ENCODE results near the gene PEDS1.
A peak's percentile ranks its signal among the peaks of the same experiment; 100 is the strongest.

The PEDS1 gene

GRCh38 chr20:50127587-50128519 is 25.7 kb downstream of the PEDS1 start:
- H3K4me3 Mint-ChIP-seq = no peak overlapping the region
- H3K27me3 Mint-ChIP-seq = no peaks in the 10 kb centered on the region
- ATAC-seq (ENCODE audit: low read depth) (no peak), DNase-seq (ENCODE audit: low spot score in 2 of 2) (no peak)
- H3K36me3 Mint-ChIP-seq = peaks cover 42% of the 10 kb centered on the region
- no peaks in the 10 kb centered on the region for H3K9me3 Mint-ChIP-seq
- H3K27ac Mint-ChIP-seq = no peak overlapping the region
- H3K4me1 Mint-ChIP-seq = peaks cover 4% of the 10 kb centered on the region

- Mint-ChIP-seq H3K36me3 (peaks cover 40% of the 10 kb centered on the region), H3K4me3 (no peak overlapping the region), H3K27me3 (no peaks in the 10 kb centered on the region), H3K27ac (no peak overlapping the region), H3K9me3 (no peaks in the 10 kb centered on the region), H3K4me1 (peaks cover 2% of the 10 kb centered on the region)
- DNase-seq (ENCODE audit: low spot score in 2 of 2) = no peak
- ATAC-seq (ENCODE audit: low read depth) = no peak
Measured at GRCh38 chr20:50126662-50127061, 26.9 kb downstream of the PEDS1 start.

GRCh38 chr20:50125279-50125678 is 28.2 kb downstream of the PEDS1 start:
- DNase-seq (ENCODE audit: low spot score in 2 of 2) = no peak
- H3K4me1 Mint-ChIP-seq = peaks cover 2% of the 10 kb centered on the region
- no peaks in the 10 kb centered on the region for H3K27me3 Mint-ChIP-seq
- H3K27ac Mint-ChIP-seq = no peak overlapping the region
- H3K4me3 Mint-ChIP-seq = no peak overlapping the region
- H3K36me3 Mint-ChIP-seq = peaks cover 36% of the 10 kb centered on the region
- H3K9me3 Mint-ChIP-seq = no peaks in the 10 kb centered on the region
- no peak for ATAC-seq (ENCODE audit: low read depth)

- Mint-ChIP-seq H3K9me3 (no peaks in the 10 kb centered on the region), H3K27ac (no peak overlapping the region), H3K4me1 (peaks cover 2% of the 10 kb centered on the region), H3K4me3 (no peak overlapping the region), H3K36me3 (peaks cover 33% of the 10 kb centered on the region), H3K27me3 (no peaks in the 10 kb centered on the region)
- ATAC-seq (ENCODE audit: low read depth) (no peak), DNase-seq (ENCODE audit: low spot score in 2 of 2) (no peak)
Measured at GRCh38 chr20:50124496-50124895, 29.0 kb downstream of the PEDS1 start.

GRCh38 chr20:50123418-50123817 is 30.1 kb downstream of the PEDS1 start:
- Mint-ChIP-seq H3K4me1 (peaks cover 2% of the 10 kb centered on the region), H3K27ac (peak overlapping the region; percentile 67), H3K9me3 (no peaks in the 10 kb centered on the region), H3K4me3 (no peak overlapping the region), H3K36me3 (peaks cover 30% of the 10 kb centered on the region), H3K27me3 (no peaks in the 10 kb centered on the region)
- DNase-seq (ENCODE audit: low spot score in 2 of 2) (no peak), ATAC-seq (ENCODE audit: low read depth) (no peak)

- DNase-seq (ENCODE audit: low spot score in 2 of 2) = no peak
- Mint-ChIP-seq H3K4me3 (no peak overlapping the region), H3K27me3 (no peaks in the 10 kb centered on the region), H3K4me1 (peaks cover 2% of the 10 kb centered on the region), H3K9me3 (no peaks in the 10 kb centered on the region), H3K36me3 (peaks cover 25% of the 10 kb centered on the region), H3K27ac (no peak overlapping the region)
- no peak for ATAC-seq (ENCODE audit: low read depth)
Measured at GRCh38 chr20:50122763-50123162, 30.8 kb downstream of the PEDS1 start.

GRCh38 chr20:50121858-50122271 is 31.7 kb downstream of the PEDS1 start:
- Mint-ChIP-seq H3K27me3 (no peaks in the 10 kb centered on the region), H3K4me3 (no peak overlapping the region), H3K27ac (no peak overlapping the region), H3K36me3 (peaks cover 19% of the 10 kb centered on the region), H3K4me1 (peaks cover 2% of the 10 kb centered on the region), H3K9me3 (no peaks in the 10 kb centered on the region)
- ATAC-seq (ENCODE audit: low read depth) (no peak), DNase-seq (ENCODE audit: low spot score in 2 of 2) (no peak)

- Mint-ChIP-seq H3K27me3 (no peaks in the 10 kb centered on the region), H3K36me3 (peaks cover 16% of the 10 kb centered on the region), H3K4me1 (peaks cover 5% of the 10 kb centered on the region), H3K9me3 (no peaks in the 10 kb centered on the region), H3K27ac (no peak overlapping the region), H3K4me3 (no peak overlapping the region)
- DNase-seq (ENCODE audit: low spot score in 2 of 2) = peak; percentile 44 to 45
- peak; percentile 82 for ATAC-seq (ENCODE audit: low read depth)
Measured at GRCh38 chr20:50120935-50121693, 32.4 kb downstream of the PEDS1 start.

GRCh38 chr20:50118203-50118602 is 35.3 kb downstream of the PEDS1 start:
- Mint-ChIP-seq H3K27me3 (no peaks in the 10 kb centered on the region), H3K36me3 (peaks cover 4% of the 10 kb centered on the region), H3K9me3 (no peaks in the 10 kb centered on the region), H3K4me1 (peaks cover 19% of the 10 kb centered on the region), H3K4me3 (no peak overlapping the region), H3K27ac (no peak overlapping the region)
- no peak for DNase-seq (ENCODE audit: low spot score in 2 of 2)
- ATAC-seq (ENCODE audit: low read depth) = no peak

- H3K27me3 Mint-ChIP-seq = no peaks in the 10 kb centered on the region
- H3K36me3 Mint-ChIP-seq = no peaks in the 10 kb centered on the region
- DNase-seq (ENCODE audit: low spot score in 2 of 2) (no peak), ATAC-seq (ENCODE audit: low read depth) (no peak)
- H3K4me3 Mint-ChIP-seq = peak overlapping the region; percentile 90
- H3K27ac Mint-ChIP-seq = peak overlapping the region; percentile 88
- H3K9me3 Mint-ChIP-seq = no peaks in the 10 kb centered on the region
- H3K4me1 Mint-ChIP-seq = peaks cover 32% of the 10 kb centered on the region
Measured at GRCh38 chr20:50116368-50116999, 37.0 kb downstream of the PEDS1 start.

- Mint-ChIP-seq H3K27me3 (no peaks in the 10 kb centered on the region), H3K9me3 (no peaks in the 10 kb centered on the region), H3K36me3 (no peaks in the 10 kb centered on the region), H3K4me1 (peaks cover 33% of the 10 kb centered on the region), H3K4me3 (peak overlapping the region; percentile 90), H3K27ac (peak overlapping the region; percentile 88)
- ATAC-seq (ENCODE audit: low read depth) (peak; percentile 75), DNase-seq (ENCODE audit: low spot score in 2 of 2) (peak; percentile 72 to 82)
Measured at GRCh38 chr20:50115591-50116367, 37.7 kb downstream of the PEDS1 start.

GRCh38 chr20:50115041-50115512 is 38.4 kb downstream of the PEDS1 start:
- Mint-ChIP-seq H3K27me3 (no peaks in the 10 kb centered on the region), H3K36me3 (no peaks in the 10 kb centered on the region), H3K4me3 (peak overlapping the region; percentile 90), H3K27ac (peak overlapping the region; percentile 88), H3K4me1 (peaks cover 39% of the 10 kb centered on the region), H3K9me3 (no peaks in the 10 kb centered on the region)
- ATAC-seq (ENCODE audit: low read depth) = no peak
- no peak for DNase-seq (ENCODE audit: low spot score in 2 of 2)

- no peaks in the 10 kb centered on the region for H3K27me3 Mint-ChIP-seq
- DNase-seq (ENCODE audit: low spot score in 2 of 2) = no peak
- H3K9me3 Mint-ChIP-seq = no peaks in the 10 kb centered on the region
- peaks cover 50% of the 10 kb centered on the region for H3K4me1 Mint-ChIP-seq
- no peaks in the 10 kb centered on the region for H3K36me3 Mint-ChIP-seq
- no peak for ATAC-seq (ENCODE audit: low read depth)
- H3K27ac Mint-ChIP-seq = peak overlapping the region; percentile 87
- H3K4me3 Mint-ChIP-seq = peak overlapping the region; percentile 98
Measured at GRCh38 chr20:50113420-50114224, 39.9 kb downstream of the PEDS1 start.

Measured in memory B cell (primary cell).